ENCODE results near the gene CCDC61.

The CCDC61 gene

DNA sequence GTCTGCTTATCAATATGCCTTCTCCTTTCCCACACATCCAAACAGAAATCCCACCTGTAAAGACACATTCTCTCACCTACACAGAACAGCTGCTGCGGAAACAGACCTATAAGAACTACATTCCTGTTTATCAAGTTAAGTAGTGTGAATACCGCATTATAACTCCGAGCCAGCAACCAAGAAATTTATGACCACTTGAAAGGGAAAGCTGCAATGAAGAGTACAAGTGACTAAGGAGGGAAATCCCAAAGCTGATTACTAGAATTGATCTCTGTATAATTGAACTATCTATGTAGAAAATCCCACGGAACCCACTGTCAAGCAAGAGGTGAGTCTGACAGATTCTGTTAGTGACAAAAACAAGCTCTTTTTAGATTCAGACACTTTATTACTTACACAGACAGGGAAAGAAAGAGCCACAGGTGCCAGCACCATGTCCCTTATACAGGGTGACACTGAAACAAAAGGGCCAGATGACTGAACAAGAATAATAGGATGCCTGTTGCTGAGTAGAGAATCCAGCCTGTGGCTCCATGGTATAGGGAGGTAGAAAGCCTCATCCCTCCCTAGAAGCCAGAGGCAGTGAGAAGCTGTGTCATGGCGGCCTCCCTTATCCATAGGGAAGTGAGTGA lies 47.1 kb downstream of the CCDC61 start:
- ChIA-PET POLR2A (no interaction called here), CTCF (interaction anchor here (0.8 to 2.9 kb wide), 6 partner anchors 14 to 40 kb away, joined by 3 to 16 read pairs (median 4); no protein-coding TSS in a partner anchor)
- TF ChIP-seq ELF4 (IDR thresholded peaks at IDR 0.05) = no peak
- no peak for TF ChIP-seq FOXA1 (IDR thresholded peaks at IDR 0.05)
- no peak for TF ChIP-seq BHLHE40 (IDR thresholded peaks at IDR 0.05; ENCODE audit: borderline replicate concordance)
- TF ChIP-seq ARNT (IDR thresholded peaks at IDR 0.05) = no peak
- no peak for TF ChIP-seq FOXM1 (IDR thresholded peaks at IDR 0.05; ENCODE audit: borderline replicate concordance)
- no peak for TF ChIP-seq HDGF (IDR thresholded peaks at IDR 0.05; ENCODE audit: borderline replicate concordance)
- no peak for TF ChIP-seq SP1 (IDR thresholded peaks at IDR 0.05)
- no peak for TF ChIP-seq TARDBP (IDR thresholded peaks at IDR 0.05)
- TF ChIP-seq, protein P1, sequence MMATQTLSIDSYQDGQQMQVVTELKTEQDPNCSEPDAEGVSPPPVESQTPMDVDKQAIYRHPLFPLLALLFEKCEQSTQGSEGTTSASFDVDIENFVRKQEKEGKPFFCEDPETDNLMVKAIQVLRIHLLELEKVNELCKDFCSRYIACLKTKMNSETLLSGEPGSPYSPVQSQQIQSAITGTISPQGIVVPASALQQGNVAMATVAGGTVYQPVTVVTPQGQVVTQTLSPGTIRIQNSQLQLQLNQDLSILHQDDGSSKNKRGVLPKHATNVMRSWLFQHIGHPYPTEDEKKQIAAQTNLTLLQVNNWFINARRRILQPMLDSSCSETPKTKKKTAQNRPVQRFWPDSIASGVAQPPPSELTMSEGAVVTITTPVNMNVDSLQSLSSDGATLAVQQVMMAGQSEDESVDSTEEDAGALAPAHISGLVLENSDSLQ (IDR thresholded peaks at IDR 0.05) = no peak
- TF ChIP-seq ZNF384 (IDR thresholded peaks at IDR 0.05) = no peak
- no peak for TF ChIP-seq FOXK2 (IDR thresholded peaks at IDR 0.05)
- no peak for TF ChIP-seq NFRKB (IDR thresholded peaks at IDR 0.05)
- DNase-seq (ENCODE audit: extremely low spot score) = no peak

DNA sequence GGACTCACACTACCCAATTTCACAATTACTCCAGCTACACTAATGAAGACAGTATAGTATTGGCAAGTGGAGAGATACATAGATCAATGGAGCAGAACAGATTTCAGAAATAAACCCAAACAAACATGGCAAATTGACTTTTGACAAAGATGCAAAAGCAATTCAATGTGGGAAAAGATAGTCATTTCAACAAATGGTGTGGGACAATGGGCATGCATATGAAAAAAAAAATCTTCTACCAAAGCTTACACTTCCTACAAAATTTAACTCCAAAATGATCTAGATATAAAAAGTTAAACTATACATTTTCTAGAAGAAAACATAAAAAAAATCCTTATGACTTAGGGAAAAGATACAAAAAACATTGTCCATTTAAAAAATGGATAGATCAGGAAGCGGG lies 48.3 kb downstream of the CCDC61 start:
- no peak for DNase-seq (ENCODE audit: extremely low spot score)
- ChIA-PET CTCF (interaction anchor here (1.1 to 1.3 kb wide), 2 partner anchors 15 to 35 kb away, joined by 3 read pairs; no protein-coding TSS in a partner anchor), POLR2A (no interaction called here)
- TF ChIP-seq BHLHE40 (IDR thresholded peaks at IDR 0.05; ENCODE audit: borderline replicate concordance) (no peak), LEF1 (IDR thresholded peaks at IDR 0.05; ENCODE audit: borderline replicate concordance) (no peak), SUZ12 (IDR thresholded peaks at IDR 0.05) (no peak), ELF4 (IDR thresholded peaks at IDR 0.05) (no peak), FOXK2 (IDR thresholded peaks at IDR 0.05) (no peak), HDGF (IDR thresholded peaks at IDR 0.05; ENCODE audit: borderline replicate concordance) (no peak), CTBP1 (IDR thresholded peaks at IDR 0.05; ENCODE audit: borderline replicate concordance) (no peak), ZNF384 (IDR thresholded peaks at IDR 0.05) (no peak), SP1 (IDR thresholded peaks at IDR 0.05) (no peak), FOXM1 (IDR thresholded peaks at IDR 0.05; ENCODE audit: borderline replicate concordance) (no peak), ARNT (IDR thresholded peaks at IDR 0.05) (no peak), FOXA1 (IDR thresholded peaks at IDR 0.05) (no peak), NFRKB (IDR thresholded peaks at IDR 0.05) (no peak)
- TF ChIP-seq, protein P1 (IDR thresholded peaks at IDR 0.05) = no peak

DNA sequence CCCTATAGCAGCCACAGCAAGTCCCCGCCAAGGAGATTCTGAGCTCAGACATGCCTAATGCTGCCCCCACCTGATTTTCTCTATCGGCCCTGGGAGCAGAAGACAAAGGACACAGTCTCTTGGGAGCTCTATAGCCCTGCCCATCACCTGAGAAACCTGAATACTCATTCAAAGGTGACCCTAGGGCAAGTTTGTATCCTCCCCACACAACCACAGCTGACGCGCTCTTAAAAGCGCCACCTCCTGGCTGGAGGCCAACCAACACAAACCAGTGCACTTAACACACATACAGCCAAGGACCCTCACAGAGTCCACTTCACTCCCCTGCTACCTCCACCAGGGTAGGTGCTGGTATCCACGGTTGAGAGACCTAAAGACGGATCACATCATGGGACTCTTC lies 54.3 kb downstream of the CCDC61 start:
- POLR2A ChIA-PET = interaction anchor here (0.6 to 1.0 kb wide), 2 partner anchors 20 to 102 kb away, joined by 3 read pairs; no protein-coding TSS in a partner anchor
- DNase-seq (ENCODE audit: extremely low spot score) = no peak
- TF ChIP-seq L3MBTL2 (conservative IDR thresholded peaks at IDR 0.05) = no peak
- TF ChIP-seq FOXA1 (IDR thresholded peaks at IDR 0.05) = no peak
- TF ChIP-seq, protein P1 (IDR thresholded peaks at IDR 0.05) = no peak
- TF ChIP-seq HDGF (IDR thresholded peaks at IDR 0.05; ENCODE audit: borderline replicate concordance) = no peak
- no peak for TF ChIP-seq ARNT (IDR thresholded peaks at IDR 0.05)
- no peak for TF ChIP-seq FOXM1 (IDR thresholded peaks at IDR 0.05; ENCODE audit: borderline replicate concordance)
- no peak for TF ChIP-seq BHLHE40 (IDR thresholded peaks at IDR 0.05; ENCODE audit: borderline replicate concordance)
- no peak for TF ChIP-seq ELF4 (IDR thresholded peaks at IDR 0.05)
- no peak for TF ChIP-seq SP1 (IDR thresholded peaks at IDR 0.05)
- no peak for TF ChIP-seq TARDBP (IDR thresholded peaks at IDR 0.05)
- no peak for TF ChIP-seq LEF1 (IDR thresholded peaks at IDR 0.05; ENCODE audit: borderline replicate concordance)
- TF ChIP-seq FOXK2 (IDR thresholded peaks at IDR 0.05) = no peak
- TF ChIP-seq NFRKB (IDR thresholded peaks at IDR 0.05) = no peak
- no peak for TF ChIP-seq ZNF384 (IDR thresholded peaks at IDR 0.05)
- no peak for TF ChIP-seq CTBP1 (IDR thresholded peaks at IDR 0.05; ENCODE audit: borderline replicate concordance)
- no peak for TF ChIP-seq SUZ12 (IDR thresholded peaks at IDR 0.05)
- CTCF ChIA-PET = interaction anchor here (0.8 kb wide), 1 partner anchor 9 kb away, joined by 4 read pairs; the partner anchor contains the start of gene IGFL4

DNA sequence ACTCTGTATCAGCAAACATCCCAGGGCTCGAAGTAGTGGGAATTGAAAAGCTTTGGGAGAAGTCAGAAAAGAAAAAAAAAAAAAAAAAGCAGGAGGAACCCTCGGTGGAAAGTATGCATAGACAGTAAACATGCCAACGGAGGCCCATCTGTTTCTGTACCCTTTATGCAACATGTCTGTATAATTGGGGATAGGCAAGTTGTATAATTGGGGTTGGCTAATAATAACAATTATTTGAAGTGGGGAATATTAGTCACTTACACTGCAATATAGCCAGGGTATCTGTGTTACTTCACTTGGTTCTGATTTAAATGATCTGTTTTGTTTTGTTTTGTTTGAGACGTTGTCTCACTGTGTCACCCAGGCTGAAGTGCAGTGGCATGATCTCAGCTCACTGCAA lies 57.6 kb downstream of the CCDC61 start:
- POLR2A ChIA-PET = no interaction called here
- TF ChIP-seq SUZ12 (IDR thresholded peaks at IDR 0.05) (no peak), FOXA1 (IDR thresholded peaks at IDR 0.05) (no peak), CTBP1 (IDR thresholded peaks at IDR 0.05; ENCODE audit: borderline replicate concordance) (no peak), ARNT (IDR thresholded peaks at IDR 0.05) (no peak), FOXM1 (IDR thresholded peaks at IDR 0.05; ENCODE audit: borderline replicate concordance) (no peak), LEF1 (IDR thresholded peaks at IDR 0.05; ENCODE audit: borderline replicate concordance) (no peak), ELF4 (IDR thresholded peaks at IDR 0.05) (no peak), HDGF (IDR thresholded peaks at IDR 0.05; ENCODE audit: borderline replicate concordance) (no peak), TARDBP (IDR thresholded peaks at IDR 0.05) (no peak), NFRKB (IDR thresholded peaks at IDR 0.05) (no peak), ZNF384 (IDR thresholded peaks at IDR 0.05) (no peak), FOXK2 (IDR thresholded peaks at IDR 0.05) (no peak), L3MBTL2 (conservative IDR thresholded peaks at IDR 0.05) (no peak), BHLHE40 (IDR thresholded peaks at IDR 0.05; ENCODE audit: borderline replicate concordance) (no peak)
- TF ChIP-seq, protein P1 (IDR thresholded peaks at IDR 0.05) = no peak
- CTCF ChIA-PET = no interaction called here
- DNase-seq (ENCODE audit: extremely low spot score) = no peak

DNA sequence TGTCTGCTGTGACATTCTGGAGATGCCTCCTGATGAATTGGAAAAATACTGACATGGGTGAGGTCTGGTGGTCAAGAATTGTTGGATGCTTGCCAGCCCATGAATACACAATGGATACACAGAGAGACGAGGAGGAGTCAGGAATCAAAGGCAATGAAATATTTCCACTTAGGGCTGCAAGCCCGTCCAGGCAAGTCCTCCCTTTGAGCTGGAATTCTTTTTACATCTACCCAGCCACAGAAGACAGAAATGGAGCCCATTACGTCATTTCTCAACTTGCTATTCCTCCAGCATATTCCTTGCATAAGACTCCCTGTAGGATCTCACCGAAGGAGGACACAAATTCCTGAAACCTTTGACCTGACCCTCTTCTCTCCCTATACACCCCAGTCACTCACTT lies 61.3 kb downstream of the CCDC61 start:
- no peak for DNase-seq (ENCODE audit: extremely low spot score)
- ChIA-PET CTCF (interaction anchor here (0.7 kb wide), 1 partner anchor 18 kb away, joined by 3 read pairs; no protein-coding TSS in a partner anchor), POLR2A (no interaction called here)
- TF ChIP-seq HDGF (IDR thresholded peaks at IDR 0.05; ENCODE audit: borderline replicate concordance) (no peak), ELF4 (IDR thresholded peaks at IDR 0.05) (no peak), CTBP1 (IDR thresholded peaks at IDR 0.05; ENCODE audit: borderline replicate concordance) (no peak), SP1 (IDR thresholded peaks at IDR 0.05) (no peak), ZNF384 (IDR thresholded peaks at IDR 0.05) (no peak), LEF1 (IDR thresholded peaks at IDR 0.05; ENCODE audit: borderline replicate concordance) (no peak), FOXK2 (IDR thresholded peaks at IDR 0.05) (no peak), FOXA1 (IDR thresholded peaks at IDR 0.05) (no peak), FOXM1 (IDR thresholded peaks at IDR 0.05; ENCODE audit: borderline replicate concordance) (no peak), ARNT (IDR thresholded peaks at IDR 0.05) (no peak), BHLHE40 (IDR thresholded peaks at IDR 0.05; ENCODE audit: borderline replicate concordance) (no peak)
- TF ChIP-seq, protein P1 (IDR thresholded peaks at IDR 0.05) = no peak

Measured in HEK293T (cell line).